HG02885 (cell line): ENCODE data around the gene UNKL.

Experiments used
- ATAC-seq: cut with Tn5 transposase; IDR thresholded peaks from one replicate; pipeline ENCODE4 v1.9.1; 2021; ENCODE audit warnings: mild to moderate bottlenecking; ENCODE audit not compliant: unreplicated experiment, poor library complexity

Gene UNKL, protein sequence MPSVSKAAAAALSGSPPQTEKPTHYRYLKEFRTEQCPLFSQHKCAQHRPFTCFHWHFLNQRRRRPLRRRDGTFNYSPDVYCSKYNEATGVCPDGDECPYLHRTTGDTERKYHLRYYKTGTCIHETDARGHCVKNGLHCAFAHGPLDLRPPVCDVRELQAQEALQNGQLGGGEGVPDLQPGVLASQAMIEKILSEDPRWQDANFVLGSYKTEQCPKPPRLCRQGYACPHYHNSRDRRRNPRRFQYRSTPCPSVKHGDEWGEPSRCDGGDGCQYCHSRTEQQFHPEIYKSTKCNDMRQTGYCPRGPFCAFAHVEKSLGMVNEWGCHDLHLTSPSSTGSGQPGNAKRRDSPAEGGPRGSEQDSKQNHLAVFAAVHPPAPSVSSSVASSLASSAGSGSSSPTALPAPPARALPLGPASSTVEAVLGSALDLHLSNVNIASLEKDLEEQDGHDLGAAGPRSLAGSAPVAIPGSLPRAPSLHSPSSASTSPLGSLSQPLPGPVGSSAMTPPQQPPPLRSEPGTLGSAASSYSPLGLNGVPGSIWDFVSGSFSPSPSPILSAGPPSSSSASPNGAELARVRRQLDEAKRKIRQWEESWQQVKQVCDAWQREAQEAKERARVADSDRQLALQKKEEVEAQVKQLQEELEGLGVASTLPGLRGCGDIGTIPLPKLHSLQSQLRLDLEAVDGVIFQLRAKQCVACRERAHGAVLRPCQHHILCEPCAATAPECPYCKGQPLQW

DNA sequence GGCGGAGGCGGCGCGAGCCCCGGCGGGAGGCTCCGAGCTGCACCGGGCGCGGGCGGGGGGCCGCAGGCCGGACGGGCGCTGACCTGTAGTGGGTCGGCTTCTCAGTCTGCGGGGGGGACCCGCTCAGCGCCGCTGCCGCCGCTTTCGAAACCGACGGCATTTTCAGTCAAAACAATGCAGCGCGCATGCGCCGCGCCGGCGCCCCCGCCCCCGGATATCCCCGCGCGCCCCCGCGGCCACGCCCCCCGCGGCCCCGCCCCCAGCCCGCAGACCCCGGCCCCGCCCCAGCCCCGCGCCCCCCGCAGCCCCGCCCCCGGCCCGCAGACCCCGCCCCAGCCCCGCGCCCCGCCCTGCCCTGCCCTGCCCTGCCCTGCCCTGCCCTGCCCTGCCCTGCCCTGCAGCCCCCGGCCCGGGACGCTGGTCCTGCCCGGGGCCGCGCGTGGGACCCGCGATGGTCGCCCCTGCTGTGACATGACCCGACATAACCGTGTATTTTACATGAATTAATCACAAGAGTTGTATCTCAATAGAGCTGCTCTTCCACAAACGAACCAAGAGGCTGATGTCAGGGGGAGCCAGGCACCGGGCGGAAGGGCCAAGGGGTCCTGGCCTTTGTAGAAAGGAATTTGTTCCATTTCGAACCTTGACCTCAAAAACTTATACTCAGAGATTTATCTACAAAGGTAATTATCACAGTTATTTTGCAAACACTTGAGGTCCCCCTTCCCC, at the start of gene UNKL:
Gene UNKL, minus strand, starts transcription at position 173 of the 729 bp plus-strand sequence. Its CDS starts 13 bp downstream, at position 160.
- peak; percentile 56 for ATAC-seq

DNA sequence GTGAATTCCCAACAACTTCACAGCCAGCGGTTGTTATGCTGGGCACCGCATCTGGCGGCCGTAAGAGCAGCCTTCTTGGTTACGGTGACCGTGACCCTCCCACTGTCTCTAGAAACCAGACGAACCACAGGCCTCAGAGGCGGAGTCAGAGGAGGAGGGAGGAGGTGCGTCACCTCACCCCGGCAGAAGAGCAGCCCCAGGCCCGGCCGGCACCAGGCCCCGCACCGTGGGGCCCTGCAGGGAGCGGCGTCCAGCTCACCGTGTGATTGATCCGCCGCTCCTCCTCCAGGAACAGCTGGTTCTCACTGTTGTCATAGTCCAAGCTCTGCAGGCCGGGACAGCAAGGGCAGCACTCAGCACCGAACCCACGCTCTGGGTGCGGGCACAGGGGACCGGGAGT, 46.6 kb upstream of the UNKL start:
- ATAC-seq = no peak

DNA sequence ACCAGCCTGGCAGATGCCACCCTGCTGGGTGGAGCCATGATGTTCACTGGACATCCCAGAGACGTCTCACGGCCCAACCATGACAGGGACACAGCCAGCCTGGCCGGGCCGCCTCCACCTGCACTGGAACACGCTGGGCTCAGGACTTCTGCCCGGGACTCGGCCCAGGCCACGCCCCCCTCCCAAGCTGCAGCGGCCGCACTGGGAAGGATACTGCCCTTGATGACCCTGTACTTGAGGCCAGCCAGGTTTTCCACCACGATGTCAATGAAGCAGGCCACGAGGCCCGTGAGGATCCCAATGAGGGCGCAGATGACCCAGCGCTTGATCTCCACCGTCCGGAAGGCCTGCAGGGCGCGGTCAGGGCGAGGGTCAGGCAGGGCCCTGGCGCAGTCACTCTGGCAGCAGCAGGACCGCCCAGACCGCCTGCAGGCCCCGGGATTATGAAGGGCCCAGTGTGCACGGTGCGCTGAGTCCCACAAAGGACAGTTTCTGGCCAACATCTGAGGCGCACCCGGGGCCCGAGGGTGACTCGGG, 46.2 kb upstream of the UNKL start:
- no peak for ATAC-seq

DNA sequence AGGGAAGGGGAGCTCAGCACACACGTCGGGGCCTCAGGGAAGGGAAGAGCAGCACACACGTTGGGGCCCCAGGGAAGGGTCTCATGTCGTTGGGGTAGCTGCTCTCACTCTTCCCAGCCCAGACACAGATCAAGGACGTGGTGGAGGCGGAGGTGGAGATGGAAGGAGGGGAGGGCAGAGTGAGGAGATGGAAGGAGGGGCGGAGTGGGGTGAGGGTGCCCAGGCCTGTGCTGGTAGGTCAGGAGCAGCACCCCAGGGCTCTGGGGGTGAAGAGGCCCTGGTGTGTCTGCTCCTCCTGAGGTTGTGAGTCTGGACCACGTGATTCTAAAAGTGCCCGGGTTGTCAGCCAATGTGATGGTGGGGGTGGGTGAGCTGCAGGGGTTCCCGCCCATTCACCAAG, 45.5 kb upstream of the UNKL start:
- ATAC-seq = no peak

DNA sequence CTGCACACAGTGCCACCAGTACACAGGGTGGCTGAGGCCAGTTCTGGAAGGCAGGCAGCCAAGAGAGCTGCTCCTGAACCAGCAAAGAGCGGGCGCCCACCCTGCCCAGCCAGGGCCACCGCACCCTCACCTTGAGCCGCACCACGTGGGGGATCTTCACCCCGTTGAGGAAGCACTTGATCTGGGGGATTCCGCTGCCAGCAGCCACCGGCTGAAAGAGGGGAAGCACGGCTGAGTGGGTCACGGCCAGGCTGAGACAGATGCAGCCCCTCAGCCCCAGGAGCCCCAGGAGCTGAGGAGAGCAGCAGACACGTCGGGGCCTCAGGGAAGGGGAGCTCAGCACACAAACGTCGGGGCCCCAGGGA, 44.5 kb upstream of the UNKL start:
- ATAC-seq = no peak

DNA sequence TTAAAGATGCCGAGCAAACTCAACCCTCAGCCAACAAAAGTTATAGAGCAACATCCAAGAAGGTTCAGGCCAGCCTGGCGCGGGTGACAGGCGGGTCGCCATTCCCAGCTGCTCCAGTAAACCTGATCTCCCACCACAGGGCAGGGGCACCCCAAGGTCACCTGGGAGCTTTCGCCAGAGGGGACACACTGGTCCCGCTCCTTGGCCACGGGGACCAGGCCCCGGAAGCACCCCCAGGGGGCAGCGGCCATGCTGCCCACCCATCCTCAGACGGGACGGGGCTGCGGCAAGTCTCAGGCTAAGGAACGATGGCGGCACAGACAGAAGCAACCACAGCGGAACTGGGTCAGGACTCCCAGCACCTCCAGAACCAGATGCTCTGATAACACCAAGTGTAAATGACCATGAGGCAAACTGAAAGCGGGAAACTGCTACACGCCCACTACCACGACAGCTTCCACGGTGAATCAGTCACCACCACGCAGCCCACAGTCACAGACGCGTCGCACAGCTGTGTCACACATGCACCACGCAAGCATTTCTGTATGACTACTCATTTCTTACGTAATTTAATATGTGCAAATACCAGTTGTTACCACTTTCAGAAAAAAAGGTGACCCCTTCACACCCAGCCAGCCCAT, 44.0 kb upstream of the UNKL start:
- ATAC-seq = no peak

DNA sequence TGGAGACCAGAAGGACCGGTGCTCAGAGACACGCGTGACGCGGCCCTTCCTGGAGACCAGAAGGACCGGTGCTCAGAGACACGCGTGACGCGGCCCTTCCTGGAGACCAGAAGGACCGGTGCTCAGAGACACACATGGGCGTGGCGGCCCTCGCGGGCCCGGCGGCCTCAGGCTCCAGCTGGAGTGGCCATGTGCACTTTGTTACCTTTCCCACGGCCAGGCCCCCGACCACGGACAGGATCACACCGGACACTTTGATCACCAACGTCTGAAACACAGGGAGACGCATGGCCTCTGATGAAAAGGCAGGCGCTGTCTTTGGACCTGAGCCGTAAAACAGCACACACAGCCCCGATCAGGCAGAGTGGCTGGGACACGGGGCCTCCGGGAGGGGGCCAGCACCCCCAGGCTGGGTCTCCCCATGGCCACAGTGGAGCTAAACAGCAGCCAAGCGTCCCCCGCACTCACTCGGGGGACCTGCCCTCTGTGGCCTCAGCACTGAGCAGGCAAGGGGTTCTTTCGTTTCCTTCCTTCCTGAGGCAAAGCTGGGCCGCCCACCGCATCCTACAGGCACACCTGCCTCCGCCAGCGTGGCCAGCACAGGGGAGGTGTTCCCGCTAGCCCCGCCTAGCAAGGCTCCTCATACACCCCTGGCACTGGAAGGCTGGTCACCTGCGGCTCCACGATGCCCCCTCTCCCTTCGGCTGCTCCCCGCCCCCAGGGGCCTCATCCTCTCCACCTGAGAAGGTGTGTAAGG, 43.2 kb upstream of the UNKL start:
- ATAC-seq = no peak

DNA sequence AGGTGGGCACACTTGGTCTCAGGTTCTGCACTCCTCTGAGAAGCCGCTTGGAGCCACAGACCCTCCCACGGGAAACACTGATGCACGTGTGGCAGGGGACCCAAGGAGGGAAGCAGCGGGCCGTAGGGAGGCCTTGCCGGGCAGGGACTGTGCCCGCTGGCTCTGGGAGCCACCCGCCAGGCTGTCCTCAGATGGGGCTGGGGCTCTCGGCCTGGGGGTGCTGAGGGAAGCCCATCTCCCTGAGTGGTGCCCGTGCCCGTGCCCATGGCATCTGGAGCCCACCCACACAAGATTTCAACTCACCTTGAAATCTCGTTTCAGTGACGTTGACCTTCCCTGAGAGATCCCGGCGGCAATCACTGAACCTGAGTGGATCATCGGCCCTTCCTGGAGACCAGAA, 42.4 kb upstream of the UNKL start:
- no peak for ATAC-seq

DNA sequence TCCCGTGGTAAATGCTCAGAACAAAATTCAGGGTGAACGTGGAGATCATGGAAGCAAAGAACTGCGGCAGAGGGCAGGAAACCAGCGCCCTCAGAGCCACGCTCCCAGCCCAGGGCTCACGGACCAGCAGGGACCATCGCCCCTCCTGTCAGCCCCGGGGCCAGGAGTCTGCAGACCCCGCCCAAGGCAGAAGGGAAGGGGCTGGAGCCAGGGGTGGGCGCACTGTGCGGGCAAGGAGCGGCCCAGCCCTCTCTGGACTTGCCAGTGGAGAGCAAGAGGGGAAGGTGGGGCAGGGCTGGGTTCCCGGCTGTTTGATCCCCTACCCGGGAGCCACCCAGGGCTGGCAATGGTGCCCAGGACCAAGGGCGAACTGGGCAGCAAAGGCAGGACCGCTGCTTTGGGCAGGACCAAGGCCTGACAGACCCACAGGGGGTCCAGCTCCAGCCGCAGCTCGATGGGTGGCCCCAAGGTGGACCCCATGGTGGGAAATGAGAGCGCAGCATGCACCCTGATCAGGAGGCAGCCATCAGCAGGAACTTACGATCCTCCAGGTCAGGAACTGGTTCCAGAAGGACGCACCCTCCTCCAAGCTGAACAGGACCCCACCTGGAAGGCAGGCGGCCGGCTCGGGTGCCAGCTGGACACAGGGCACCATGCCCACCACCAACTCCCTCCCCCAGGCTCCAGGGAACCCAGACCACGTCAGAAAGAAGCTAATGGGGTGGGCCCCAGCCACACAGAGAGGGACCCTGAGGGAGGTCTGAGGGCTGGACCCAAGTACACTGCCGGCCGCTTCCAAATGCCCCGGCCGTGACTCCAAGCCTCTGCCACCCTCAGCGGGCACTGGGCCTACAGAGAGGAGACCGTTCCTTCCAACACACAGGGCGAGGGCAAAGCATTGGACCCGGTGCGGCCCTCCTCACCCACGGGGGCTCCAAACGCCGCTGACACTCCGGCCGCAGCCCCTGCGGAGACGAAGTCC, 41.0 kb upstream of the UNKL start:
- no peak for ATAC-seq

DNA sequence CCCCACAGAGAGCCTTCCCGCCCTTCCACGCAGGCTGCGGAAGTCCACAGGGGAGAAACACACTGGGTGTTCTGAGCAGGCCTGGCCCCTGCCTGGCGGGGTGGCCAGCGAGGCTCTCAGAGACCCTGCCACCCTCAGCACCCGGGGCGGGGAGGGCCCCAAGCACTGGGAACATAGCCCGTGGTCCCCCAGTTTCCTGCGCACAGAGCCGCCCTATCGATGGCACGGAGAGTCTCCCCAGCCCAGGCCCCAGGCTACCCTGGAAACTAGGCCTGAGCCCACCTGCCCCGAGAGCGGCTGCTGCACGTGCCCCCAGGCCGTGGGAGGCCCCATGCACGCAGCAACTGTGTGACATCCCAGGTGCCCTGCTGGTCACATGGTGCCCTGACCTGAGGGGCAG, 40.1 kb upstream of the UNKL start:
- ATAC-seq = no peak

DNA sequence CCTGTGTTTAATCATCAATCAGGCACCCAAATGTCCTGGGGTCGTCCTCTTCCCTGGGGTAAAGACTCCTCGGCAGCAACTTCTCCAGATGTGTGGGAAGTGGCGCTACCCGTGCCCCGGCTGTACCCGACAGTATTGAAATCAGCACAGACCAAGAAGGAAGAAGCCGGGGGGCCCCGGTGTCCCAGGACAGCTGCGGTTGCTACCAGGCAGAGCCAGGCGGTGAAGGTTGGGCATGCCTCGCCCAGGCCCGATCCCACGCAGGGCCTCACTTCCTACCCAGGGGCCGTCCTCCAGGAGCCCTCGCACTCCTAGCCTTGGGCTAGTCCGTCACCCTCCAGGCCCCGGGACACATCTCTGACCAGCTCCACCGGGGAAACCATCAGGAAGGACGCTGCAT, 38.8 kb upstream of the UNKL start:
- ATAC-seq = no peak

DNA sequence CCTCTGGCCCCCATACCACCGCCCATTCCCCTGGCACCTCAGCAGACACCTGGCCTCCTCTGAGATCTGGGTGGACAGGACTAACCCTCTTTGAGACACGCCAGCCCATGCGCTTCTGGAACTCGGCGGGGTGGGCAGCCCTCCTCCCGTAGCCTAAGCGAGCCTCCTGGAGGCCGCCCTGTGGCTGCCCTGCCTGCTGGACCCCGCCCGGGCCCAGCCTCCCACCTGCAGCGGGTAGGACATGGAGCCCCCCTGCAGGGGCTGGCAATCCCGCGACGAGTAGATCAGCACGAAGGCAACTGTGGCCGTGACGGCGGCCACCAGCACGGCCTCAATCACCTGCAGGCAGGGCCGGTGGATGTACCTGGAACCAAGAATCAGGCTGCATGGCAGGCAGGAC, 38.0 kb upstream of the UNKL start:
- no peak for ATAC-seq

DNA sequence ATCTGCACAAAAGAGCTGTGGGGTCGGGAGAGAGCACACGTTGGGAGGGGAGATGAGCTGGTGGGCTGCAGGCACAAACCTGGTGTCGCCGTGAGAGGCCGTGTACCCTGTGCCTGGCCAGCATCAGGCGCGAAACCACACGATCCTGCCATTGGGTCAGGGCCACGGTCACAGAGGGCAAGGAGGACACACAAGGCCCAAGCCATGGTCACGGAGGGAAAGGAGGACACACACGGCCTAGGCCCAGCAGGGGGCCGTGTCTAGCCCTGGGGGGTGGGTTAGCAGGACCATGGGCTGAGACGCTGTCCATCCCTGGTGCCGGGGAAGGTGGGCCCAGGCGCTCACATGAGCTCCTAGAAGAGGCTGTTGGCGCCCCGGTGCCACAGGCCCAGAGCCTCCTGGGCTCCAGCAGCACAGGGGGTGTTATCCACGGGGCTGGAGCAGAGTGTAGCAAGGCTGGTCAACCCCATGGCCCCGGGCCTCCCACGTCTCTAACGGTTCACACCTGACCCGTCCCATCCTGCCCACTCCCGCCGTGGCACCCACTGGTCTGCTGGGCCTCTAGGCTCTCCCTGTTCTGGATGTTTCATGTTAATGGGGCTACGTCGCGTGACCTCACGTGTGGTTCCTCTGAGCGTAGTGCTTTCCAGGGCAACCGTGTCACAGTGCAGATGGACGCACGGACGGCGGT, 37.3 kb upstream of the UNKL start:
- no peak for ATAC-seq

DNA sequence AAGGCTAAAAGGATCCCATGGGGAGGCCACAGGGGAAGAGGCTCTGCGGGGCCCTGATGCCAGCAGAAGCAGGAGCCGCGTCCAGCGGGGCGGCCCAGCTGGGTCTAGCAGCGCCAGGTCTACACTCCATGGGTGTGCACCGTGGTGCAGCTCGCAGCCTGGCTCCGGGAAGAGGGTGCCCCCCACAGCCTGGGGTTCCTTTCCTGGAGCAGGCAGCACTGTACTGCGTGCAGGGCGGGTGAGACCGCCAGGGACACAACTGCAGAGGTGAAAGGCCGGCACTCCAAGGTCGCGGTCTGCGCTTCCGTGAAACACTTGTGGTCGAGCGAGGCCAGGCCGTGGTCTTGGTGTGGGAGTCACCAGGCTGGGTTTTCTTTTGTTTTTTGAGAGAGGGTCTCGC, 36.3 kb upstream of the UNKL start:
- ATAC-seq = no peak

DNA sequence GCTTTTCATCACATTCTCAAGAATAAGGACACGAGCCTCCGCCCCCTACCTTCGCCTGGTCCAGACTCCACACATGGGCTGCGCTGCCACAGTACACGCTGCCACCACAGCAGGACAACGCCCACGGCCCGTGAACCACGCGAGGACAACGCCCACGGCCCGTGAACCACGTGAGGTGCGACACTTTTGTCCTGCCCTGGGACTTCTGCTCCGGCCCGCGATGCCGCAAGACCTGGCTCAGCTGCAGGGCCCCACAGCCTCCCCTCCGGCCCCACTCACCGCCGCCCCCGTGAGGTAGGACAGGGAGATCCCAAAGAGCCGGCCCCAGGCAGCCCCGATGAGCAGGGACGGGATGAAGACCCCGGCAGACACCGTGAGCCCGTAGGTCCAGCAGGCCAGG, 35.7 kb upstream of the UNKL start:
- no peak for ATAC-seq

DNA sequence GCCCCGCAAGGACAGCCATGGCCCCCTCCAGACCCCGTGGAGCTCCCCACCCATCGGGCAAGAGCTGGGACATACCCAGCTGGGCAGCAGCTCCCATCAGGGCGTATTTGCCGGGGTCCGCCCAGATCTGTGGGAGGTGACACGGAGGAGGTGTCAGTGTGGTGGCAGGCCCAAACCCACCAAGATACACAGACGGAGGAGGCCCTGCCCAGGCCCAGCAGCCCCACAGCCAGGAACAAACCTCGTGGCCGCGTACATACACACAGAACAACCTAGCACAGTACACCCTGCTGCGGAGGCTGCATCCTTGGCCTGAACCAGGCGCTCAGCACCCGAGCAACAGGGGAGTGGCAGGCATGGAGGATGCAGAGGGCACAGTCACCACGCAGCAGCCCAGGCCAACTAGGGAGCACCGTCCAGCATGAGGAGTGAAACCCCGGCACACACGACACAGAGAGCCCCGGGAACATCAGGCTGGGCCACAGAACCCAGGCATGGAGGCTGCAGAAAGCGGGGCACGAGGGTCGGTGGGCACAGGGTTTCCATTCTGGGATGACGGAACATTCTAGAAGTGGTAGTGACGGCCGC, 34.8 kb upstream of the UNKL start:
- no peak for ATAC-seq

DNA sequence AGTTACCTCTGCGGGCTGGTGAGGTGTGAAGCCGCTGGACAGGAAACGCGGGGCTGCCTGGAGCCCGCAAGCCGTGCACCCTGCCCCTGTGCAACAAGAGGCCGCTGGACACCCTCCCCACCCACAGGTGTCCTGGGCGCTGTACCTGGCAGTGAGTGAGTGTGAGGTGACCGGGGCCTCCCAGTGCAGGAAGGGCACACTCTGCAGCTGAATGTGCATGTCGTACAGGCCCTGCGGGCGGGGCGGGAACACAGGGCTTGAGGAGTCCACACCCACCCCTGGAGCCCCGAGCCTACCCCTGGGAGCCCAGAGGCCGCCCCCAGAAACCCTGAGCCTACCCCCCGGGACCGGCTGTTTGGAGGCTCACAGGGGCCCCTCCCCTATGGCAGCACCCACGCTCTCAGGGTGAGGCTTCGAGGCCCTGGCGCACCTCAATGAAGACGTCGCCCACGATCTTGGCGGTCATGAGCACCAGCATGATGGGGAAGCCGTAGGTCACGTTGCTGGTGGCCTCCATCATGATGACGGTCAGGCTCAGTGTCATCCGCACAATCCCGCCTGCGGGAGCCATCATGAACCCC, 34.1 kb upstream of the UNKL start:
- ATAC-seq = no peak
